Mucosa of stomach (tissue), 1 donor: ENCODE measurements around the gene EPM2A.
A peak's percentile ranks its signal among the peaks of the same experiment; 100 is the strongest.

Source experiments
- H3K27me3 ChIP-seq: one replicate; pipeline ENCODE4 v1.7.0; 2013; ENCODE audit warnings: mild to moderate bottlenecking, low read length; ENCODE audit not compliant: control insufficient read depth, insufficient read depth
- H3K36me3 ChIP-seq: one replicate; pipeline ENCODE4 v1.7.0; 2013; ENCODE audit warnings: low read length; ENCODE audit not compliant: control insufficient read depth, insufficient read depth
- H3K4me1 ChIP-seq: one replicate; pipeline ENCODE4 v1.7.0; 2013; ENCODE audit warnings: mild to moderate bottlenecking, low read length; ENCODE audit not compliant: control insufficient read depth, insufficient read depth
- H3K4me3 ChIP-seq: one replicate; pipeline ENCODE4 v1.7.0; 2013; ENCODE audit warnings: low read length
- H3K9ac ChIP-seq: one replicate; pipeline ENCODE4 v1.7.0; 2013; ENCODE audit warnings: mild to moderate bottlenecking, low read length, moderate library complexity
- H3K9me3 ChIP-seq: one replicate; pipeline ENCODE4 v1.7.0; 2013; ENCODE audit warnings: mild to moderate bottlenecking, low read length, moderate library complexity; ENCODE audit not compliant: control insufficient read depth
- donor health status: Pancreatic carcinoma.

The EPM2A gene

DNA sequence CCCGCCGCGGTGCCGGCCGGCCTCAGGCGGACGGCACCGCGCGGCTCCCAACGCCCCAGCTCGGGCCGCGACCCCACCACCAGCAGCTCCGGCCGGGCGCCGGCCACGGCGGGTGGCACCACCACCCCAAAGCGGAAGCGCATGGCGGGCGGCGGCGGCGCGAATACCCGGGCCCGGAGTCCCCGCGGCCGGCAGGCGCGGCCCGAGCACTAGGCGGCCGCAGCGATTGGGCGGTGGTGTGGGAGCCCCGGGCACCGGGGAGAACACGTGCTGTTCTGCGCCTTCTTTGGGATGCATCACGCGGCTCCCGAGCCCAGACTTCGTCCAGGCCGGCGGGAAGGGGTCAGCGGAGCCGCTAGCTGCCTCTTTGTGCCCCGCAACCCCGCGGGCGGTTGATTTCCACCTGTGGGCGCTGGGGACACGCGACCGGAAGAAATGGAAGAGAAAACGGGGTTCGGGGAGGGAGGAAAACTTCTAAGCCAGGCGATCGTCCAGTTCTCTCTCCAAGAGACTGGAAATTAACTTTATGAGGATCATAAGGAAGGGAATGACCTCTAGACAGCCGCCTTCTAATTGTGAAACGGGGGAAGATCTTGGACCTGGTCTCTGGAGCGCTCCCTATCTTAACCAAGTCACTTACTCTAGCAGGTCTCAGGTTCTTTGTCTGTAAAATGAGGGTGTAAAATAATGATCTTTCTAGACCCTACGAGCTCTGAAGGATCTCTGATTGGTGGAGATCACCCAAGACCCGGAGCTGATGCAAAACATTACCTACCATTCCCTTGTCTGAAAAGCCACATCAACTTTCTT, at the start of gene EPM2A:
TSS of gene EPM2A (minus strand) at position 165 of the 810 bp plus-strand sequence. CDS start at position 143, 22 bp downstream.
- Histone ChIP-seq H3K4me3 (peak within 1 kb of the TSS; percentile 69), H3K4me1 (peaks cover 9% of the 10 kb centered on the region), H3K9me3 (no peaks in the 10 kb centered on the region), H3K27me3 (no peaks in the 10 kb centered on the region), H3K9ac (peak within 1 kb of the TSS; percentile 89), H3K36me3 (no peaks in the 10 kb centered on the region)

GRCh38 chr6:145784683-145785082, 49.4 kb upstream of the EPM2A start:
- Histone ChIP-seq H3K27me3 (no peaks in the 10 kb centered on the region), H3K4me3 (no peak overlapping the region), H3K4me1 (no peaks in the 10 kb centered on the region), H3K9ac (no peak overlapping the region), H3K9me3 (no peaks in the 10 kb centered on the region), H3K36me3 (no peaks in the 10 kb centered on the region)

DNA sequence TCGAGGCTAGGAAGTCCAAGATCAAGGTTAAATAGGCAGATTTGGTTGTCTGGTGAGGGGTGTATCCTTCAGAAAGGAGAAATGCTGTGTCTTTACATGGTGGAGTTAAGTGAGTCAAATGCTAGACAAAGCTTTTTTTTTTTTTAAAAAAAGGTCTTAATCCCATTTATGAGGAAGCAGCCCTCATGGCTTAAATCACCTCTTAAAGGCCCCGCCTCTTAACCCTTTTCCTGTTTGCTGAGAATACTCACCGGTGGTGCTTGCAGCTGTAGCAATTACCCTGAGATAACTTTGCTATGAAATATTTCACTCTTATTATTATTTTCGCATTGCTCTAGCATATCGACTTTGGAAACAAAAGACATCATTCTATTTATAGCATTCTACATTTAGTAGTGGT, 48.5 kb upstream of the EPM2A start:
- no peaks in the 10 kb centered on the region for H3K4me1 ChIP-seq
- H3K36me3 ChIP-seq = no peaks in the 10 kb centered on the region
- H3K9ac ChIP-seq = no peak overlapping the region
- H3K27me3 ChIP-seq = no peaks in the 10 kb centered on the region
- H3K4me3 ChIP-seq = no peak overlapping the region
- H3K9me3 ChIP-seq = no peaks in the 10 kb centered on the region

- H3K4me3 ChIP-seq = no peak overlapping the region
- no peaks in the 10 kb centered on the region for H3K9me3 ChIP-seq
- no peak overlapping the region for H3K9ac ChIP-seq
- no peaks in the 10 kb centered on the region for H3K27me3 ChIP-seq
- H3K4me1 ChIP-seq = no peaks in the 10 kb centered on the region
- no peaks in the 10 kb centered on the region for H3K36me3 ChIP-seq
These were observed 37.5 kb upstream of the EPM2A start for GRCh38 chr6:145772846-145773245.

- no peaks in the 10 kb centered on the region for H3K36me3 ChIP-seq
- no peak overlapping the region for H3K9ac ChIP-seq
- no peaks in the 10 kb centered on the region for H3K4me1 ChIP-seq
- H3K9me3 ChIP-seq = no peaks in the 10 kb centered on the region
- no peak overlapping the region for H3K4me3 ChIP-seq
- no peaks in the 10 kb centered on the region for H3K27me3 ChIP-seq
These were observed 30.1 kb upstream of the EPM2A start for GRCh38 chr6:145765449-145765848.

DNA sequence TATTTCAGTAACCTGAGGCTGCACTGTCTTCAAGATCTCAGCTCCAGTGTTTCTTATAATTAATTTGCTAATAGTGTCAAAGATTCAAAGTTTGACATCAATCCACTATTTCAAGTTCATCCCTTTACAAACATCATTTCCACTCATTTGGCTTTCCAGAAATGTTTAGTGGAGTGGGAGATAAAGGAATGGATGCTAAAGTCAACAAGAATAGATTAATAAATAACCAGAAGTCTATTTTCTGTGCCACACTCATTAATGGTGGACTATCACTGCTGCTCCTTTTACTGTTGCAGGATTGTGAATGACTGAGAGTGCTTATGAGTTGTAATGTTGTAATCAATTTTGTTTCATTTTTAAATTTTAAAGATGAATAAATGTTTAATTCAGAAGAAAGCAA, 28.4 kb upstream of the EPM2A start:
- Histone ChIP-seq H3K36me3 (no peaks in the 10 kb centered on the region), H3K9me3 (no peaks in the 10 kb centered on the region), H3K4me3 (no peak overlapping the region), H3K27me3 (no peaks in the 10 kb centered on the region), H3K9ac (no peak overlapping the region), H3K4me1 (no peaks in the 10 kb centered on the region)

- H3K4me3 ChIP-seq = no peak overlapping the region
- H3K9ac ChIP-seq = no peak overlapping the region
- no peaks in the 10 kb centered on the region for H3K36me3 ChIP-seq
- no peaks in the 10 kb centered on the region for H3K27me3 ChIP-seq
- no peaks in the 10 kb centered on the region for H3K9me3 ChIP-seq
- no peaks in the 10 kb centered on the region for H3K4me1 ChIP-seq
These were observed 26.3 kb upstream of the EPM2A start for GRCh38 chr6:145761584-145761983.

- H3K27me3 ChIP-seq = no peaks in the 10 kb centered on the region
- H3K4me1 ChIP-seq = no peaks in the 10 kb centered on the region
- H3K9ac ChIP-seq = no peak overlapping the region
- no peaks in the 10 kb centered on the region for H3K36me3 ChIP-seq
- H3K9me3 ChIP-seq = no peaks in the 10 kb centered on the region
- H3K4me3 ChIP-seq = no peak overlapping the region
These were observed 22.8 kb upstream of the EPM2A start for GRCh38 chr6:145758113-145758512.

GRCh38 chr6:145756170-145756662, 20.9 kb upstream of the EPM2A start:
- H3K9me3 ChIP-seq = no peaks in the 10 kb centered on the region
- no peaks in the 10 kb centered on the region for H3K36me3 ChIP-seq
- no peaks in the 10 kb centered on the region for H3K27me3 ChIP-seq
- no peak overlapping the region for H3K9ac ChIP-seq
- no peaks in the 10 kb centered on the region for H3K4me1 ChIP-seq
- no peak overlapping the region for H3K4me3 ChIP-seq

DNA sequence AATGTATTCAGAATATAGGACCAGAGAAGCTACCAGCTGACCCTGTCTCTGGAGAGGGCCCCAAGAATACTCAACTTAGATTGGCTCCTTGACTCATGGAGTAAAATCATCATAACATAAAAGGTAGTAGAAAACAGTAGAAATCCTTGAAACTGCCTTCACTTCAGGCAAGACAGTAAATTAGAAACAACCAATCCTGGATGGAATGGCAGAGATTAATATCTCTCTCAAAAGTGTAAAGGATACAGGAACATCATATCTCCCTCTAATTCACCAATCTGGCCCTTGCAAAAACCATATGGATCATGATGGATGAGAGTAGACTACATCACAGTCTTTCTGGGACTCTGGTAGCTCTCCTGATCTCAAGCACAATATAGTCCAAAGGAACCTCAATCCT, 20.4 kb upstream of the EPM2A start:
- Histone ChIP-seq H3K9ac (no peak overlapping the region), H3K9me3 (no peaks in the 10 kb centered on the region), H3K4me1 (no peaks in the 10 kb centered on the region), H3K27me3 (no peaks in the 10 kb centered on the region), H3K36me3 (no peaks in the 10 kb centered on the region), H3K4me3 (no peak overlapping the region)

DNA sequence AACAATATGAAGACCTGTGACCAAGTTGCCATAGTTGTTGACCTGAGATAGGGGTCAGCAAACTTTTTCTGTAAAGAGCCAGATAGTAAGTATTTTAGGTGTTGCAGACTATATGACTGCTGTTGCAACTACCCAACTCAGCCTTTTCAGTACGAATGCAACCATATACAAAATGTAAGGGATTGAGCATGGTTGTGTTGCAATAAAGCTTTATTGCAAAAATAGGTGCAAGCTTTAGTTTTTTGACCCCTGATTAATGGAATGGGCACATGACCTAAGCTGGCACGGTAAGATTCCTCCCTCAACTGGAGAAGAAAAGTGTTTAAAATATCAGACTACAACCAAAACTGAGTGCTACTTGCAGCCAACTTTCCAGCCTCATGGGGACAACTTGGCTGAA, 17.3 kb upstream of the EPM2A start:
- no peaks in the 10 kb centered on the region for H3K27me3 ChIP-seq
- no peaks in the 10 kb centered on the region for H3K4me1 ChIP-seq
- no peak overlapping the region for H3K9ac ChIP-seq
- H3K4me3 ChIP-seq = no peak overlapping the region
- H3K9me3 ChIP-seq = no peaks in the 10 kb centered on the region
- H3K36me3 ChIP-seq = no peaks in the 10 kb centered on the region

- H3K4me1 ChIP-seq = no peaks in the 10 kb centered on the region
- no peaks in the 10 kb centered on the region for H3K9me3 ChIP-seq
- H3K27me3 ChIP-seq = no peaks in the 10 kb centered on the region
- no peak overlapping the region for H3K4me3 ChIP-seq
- no peak overlapping the region for H3K9ac ChIP-seq
- H3K36me3 ChIP-seq = no peaks in the 10 kb centered on the region
These were observed 14.3 kb upstream of the EPM2A start for GRCh38 chr6:145749632-145750031.
